Measurements from ENCODE around the gene HIF1A.

- no peak for TF ChIP-seq CTCF (IDR thresholded peaks at IDR 0.05)
- no peak for TF ChIP-seq POLR2A (IDR thresholded peaks at IDR 0.05)
Observed at GRCh38 chr14:61765225-61765943, 70.1 kb downstream of the HIF1A start.

Measured in thyroid gland (tissue), 4 donors.